Ishikawa (cell line): ENCODE measurements around the gene ZNF579.

Source experiments
- CEBPB ChIP-seq: IDR thresholded peaks from 2 replicates; pipeline ENCODE4 v1.6.1; 2012
- CREB1 ChIP-seq: IDR thresholded peaks from 2 replicates; pipeline ENCODE4 v1.6.1; 2012; ENCODE audit warnings: low read depth
- EGR1 ChIP-seq: IDR thresholded peaks from 2 replicates; pipeline ENCODE4 v1.6.1; 2012
- EP300 ChIP-seq: IDR thresholded peaks from 2 replicates; pipeline ENCODE4 v1.6.1; 2012; ENCODE audit warnings: borderline replicate concordance
- FOXM1 ChIP-seq: IDR thresholded peaks from 2 replicates; pipeline ENCODE4 v1.6.1; 2012; ENCODE audit warnings: low read depth, borderline replicate concordance
- NFIC ChIP-seq: IDR thresholded peaks from 2 replicates; pipeline ENCODE4 v1.6.1; 2012
- RAD21 ChIP-seq: IDR thresholded peaks from 2 replicates; pipeline ENCODE4 v1.6.1; 2012; ENCODE audit warnings: low read depth
- REST ChIP-seq: IDR thresholded peaks from 2 replicates; pipeline ENCODE4 v1.6.1; 2012; ENCODE audit warnings: low read depth, mild to moderate bottlenecking
- TAF1 ChIP-seq: IDR thresholded peaks from 2 replicates; pipeline ENCODE4 v1.6.1; 2012; ENCODE audit warnings: low read depth, mild to moderate bottlenecking
- TEAD4 ChIP-seq: IDR thresholded peaks from 2 replicates; pipeline ENCODE4 v1.6.1; 2012
- YY1 ChIP-seq: IDR thresholded peaks from 2 replicates; pipeline ENCODE4 v1.6.1; 2012; ENCODE audit warnings: low read depth
- ZBTB7A ChIP-seq: IDR thresholded peaks from 2 replicates; pipeline ENCODE4 v1.6.1; 2012; ENCODE audit warnings: low read depth
- TF ChIP-seq, protein P1 (sequence below): IDR thresholded peaks from 2 replicates; pipeline ENCODE4 v1.6.1; 2012

GRCh38 chr19:55621205-55621672 lies 40.6 kb upstream of the ZNF579 start:
- TF ChIP-seq CREB1 (no peak), TEAD4 (no peak), FOXM1 (no peak), TAF1 (no peak), RAD21 (no peak), CEBPB (no peak), REST (no peak), YY1 (no peak), ZBTB7A (no peak), EGR1 (no peak), EP300 (no peak), NFIC (no peak)
- TF ChIP-seq, protein P1, sequence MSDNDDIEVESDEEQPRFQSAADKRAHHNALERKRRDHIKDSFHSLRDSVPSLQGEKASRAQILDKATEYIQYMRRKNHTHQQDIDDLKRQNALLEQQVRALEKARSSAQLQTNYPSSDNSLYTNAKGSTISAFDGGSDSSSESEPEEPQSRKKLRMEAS: no peak
